NCI-H69 (cell line): Measurements from ENCODE around the gene GGN.
"Not testable (repeated sequence)": the region's sequence is repeated elsewhere in the genome, so short reads cannot be mapped to it uniquely, and the experiment has no call there.

Experiments
- DNase-seq: peaks from one replicate; lab custom pipeline; 2025; lab: John Stamatoyannopoulos, UW

Gene GGN, protein sequence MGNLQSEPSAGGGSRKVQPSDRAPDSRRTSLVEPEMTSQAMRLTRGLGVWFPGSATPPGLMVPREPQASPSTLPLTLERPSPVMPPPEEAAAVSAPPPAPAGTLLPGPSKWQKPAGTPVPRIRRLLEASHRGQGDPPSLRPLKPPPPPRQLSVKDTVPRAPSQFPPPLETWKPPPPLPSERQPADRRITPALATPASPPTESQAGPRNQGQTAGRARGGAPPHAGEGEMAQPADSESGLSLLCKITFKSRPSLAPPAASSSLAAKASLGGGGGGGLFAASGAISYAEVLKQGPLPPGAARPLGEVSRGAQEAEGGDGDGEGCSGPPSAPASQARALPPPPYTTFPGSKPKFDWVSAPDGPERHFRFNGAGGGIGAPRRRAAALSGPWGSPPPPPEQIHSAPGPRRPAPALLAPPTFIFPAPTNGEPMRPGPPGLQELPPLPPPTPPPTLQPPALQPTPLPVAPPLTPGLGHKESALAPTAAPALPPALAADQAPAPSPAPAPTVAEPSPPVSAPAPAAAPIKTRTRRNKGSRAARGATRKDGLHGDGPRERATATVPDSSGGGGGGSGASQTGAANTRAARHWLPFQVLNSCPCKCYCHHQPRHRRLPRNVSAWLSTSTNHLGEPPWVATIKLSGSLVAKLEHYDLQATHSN

DNA sequence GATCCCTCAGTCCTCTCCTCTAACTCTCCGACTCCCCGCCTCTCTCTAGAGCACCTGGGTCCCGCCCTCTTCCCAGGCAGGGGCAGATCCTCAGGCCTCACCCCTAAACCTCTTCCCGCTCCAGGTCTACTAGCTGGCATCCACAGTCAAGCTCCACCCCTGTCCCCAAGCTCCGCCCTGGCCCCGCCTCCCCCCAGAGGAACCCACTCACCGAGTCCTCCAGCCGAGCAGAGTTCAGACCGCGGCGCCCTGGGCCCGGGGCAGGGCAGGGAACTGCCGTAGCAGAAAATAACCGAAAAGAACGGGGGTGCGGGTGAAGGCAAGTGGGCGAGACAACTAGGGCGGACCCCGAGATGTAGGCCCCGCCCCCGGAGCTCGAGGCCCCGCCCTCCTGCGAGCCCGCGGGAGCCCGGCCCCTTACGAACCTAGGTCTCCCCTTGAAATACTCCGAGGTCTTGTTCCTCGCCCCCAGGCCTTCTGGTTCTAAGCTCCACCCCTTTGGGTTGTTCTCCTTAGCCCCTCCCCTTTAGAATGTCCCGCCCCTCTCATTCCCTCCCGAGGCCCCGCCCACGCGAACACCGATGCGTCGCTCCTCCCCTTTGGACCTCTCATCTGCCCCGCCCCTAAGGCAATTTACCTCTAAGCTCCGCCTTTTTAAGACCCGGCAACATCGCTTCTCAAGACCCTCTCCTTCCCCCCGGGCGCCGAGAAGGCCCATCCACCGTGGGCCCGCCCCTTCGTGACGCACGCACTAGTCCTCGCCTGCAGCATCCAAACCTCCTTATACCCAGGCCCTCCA lies at the start of gene GGN:
GGN (minus strand) TSS at position 485 of the 799 bp plus-strand sequence. CDS start 773 bp downstream, outside the sequence.
- peak; percentile 94 for DNase-seq

DNA sequence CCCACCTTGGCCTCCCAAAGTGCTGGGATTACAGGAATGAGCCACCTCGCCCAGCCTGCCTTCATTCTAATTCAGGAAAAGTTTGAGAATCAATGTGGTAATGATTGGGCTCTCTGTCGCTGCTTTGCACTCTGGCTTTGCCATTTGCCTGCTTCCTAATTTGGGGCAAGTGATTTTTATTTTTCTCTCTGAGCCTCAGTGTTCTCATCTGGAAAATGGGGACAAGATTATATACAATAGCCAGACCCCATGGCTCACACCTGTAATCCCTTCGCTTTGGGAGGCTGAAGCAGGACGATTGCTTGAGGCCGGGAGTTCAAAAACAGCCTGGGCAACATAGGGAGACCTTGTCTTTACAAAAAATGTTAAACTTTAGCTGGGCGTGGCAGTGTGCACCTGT lies 49.5 kb upstream of the GGN start:
- no peak for DNase-seq

DNA sequence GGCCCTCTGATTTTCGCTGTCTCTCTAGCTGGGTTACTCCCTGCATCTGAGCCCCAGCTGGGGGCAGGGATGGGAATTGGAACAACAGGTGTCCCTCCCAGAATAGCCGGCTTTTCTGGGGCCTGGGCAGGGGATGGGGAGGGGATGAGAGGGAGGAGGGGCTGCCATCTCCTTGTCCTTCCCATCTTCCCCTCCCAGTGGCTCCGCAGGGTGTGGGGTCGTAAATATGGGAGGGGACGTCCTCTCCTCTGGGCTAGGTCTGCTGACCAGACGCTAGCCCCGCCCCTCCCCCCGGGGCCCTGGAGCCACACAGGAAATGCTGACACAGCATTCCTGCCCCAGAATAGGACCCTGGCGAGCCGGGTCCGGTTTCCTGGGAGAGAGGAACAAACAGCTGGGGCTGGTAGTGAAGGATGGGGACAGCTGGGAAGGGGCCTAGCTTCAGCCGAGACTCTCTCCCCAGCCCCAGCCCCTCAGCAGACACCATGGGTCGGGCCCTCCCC lies 46.8 kb upstream of the GGN start:
- DNase-seq = peak; percentile 14

DNA sequence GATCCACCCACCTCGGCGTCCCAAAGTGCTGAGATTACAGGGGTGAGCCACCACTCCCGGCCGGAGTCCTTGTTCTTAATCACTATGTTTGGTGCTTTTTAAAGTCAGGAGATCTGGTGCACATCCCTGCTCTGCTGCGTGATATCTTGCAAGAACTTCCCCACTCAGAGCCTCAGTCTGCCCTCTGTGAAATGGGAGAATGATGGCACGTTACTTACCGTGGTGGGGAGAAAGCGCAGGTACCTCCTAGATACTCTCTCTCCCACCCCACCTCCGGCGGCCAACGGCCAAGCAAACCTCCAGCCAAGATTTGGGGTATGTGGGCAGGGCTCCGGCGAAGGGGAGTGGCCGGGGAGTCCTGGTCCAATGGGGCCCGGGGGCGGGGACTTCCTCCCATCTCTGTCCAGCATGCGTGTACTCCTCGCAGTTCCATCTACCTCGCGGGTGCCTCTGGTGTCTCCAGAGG lies 45.5 kb upstream of the GGN start, which contains the start of gene RYR1:
RYR1 (plus strand) TSS at position 424 of the 466 bp plus-strand sequence. CDS start 139 bp downstream, outside the sequence.
- no peak for DNase-seq

DNA sequence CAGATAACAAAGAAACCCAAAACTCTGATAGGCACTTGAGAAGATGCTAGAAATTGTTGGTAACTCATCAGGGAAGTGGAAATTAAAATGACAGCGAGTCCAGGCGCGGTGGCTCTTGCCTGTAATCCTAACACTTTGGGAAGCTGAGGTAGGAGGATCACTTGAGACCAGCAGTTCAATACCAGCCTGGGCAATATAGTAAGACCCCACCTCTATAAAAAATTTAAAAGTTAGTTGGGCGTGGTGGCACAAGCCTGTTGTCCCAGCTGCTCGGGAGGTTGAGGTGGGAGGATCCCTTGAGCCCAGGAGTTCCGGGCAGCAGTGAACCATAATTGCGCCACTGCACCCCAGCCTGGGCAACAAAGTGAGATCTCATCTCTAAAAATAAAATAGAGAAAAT lies 43.1 kb upstream of the GGN start:
- DNase-seq = no peak

DNA sequence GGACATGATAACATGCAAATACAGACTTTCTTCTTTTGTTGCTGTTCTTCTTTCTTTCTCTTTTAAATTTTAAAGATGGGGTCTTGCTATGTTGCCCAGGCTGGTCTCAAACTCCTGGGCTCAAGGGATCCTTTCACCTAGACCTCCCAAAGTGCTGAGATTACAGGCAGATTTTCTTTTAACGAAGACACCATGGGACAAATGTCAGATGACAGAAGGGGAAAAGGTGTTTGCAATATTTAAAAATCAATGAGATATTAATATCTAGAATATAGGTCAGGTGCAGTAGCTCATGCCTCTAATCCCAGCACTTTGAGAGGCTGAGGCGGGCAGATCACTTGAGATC lies 42.0 kb upstream of the GGN start:
- DNase-seq = no peak

DNA sequence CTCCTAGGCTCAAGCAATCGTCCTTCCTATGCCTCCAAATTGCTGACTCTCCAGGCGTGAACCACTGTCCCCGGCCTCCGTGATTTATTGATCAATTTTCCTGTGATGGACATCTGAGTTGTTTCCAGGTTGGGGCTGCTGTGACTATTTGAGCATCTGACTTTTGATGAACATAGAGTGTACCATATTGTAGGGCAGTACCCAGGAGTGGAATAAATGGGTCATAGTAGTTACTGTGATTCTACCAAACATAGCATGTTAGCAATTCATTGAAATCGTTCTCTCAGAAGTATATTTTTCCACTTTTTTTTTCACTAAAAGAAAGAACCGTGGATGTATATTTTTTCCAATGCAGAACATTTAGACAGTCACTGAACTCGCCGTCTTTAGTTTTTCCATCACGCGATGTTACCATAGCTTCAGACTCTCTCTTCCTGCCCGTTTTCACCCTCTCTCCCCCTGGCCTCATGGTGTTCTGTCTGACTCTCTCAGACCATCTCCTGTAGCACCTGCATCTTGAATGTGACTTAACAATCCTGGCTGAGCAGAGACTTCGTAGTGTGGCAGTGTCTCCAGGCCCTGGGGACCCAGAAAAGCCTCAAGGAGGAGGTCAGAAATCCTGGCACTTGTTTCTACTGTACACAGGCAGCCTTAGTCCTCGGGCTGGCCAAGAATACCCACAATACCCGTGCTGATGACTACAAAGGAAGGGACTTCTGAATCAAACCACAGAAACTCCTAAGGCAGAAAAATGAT lies 41.4 kb upstream of the GGN start:
- no peak for DNase-seq

DNA sequence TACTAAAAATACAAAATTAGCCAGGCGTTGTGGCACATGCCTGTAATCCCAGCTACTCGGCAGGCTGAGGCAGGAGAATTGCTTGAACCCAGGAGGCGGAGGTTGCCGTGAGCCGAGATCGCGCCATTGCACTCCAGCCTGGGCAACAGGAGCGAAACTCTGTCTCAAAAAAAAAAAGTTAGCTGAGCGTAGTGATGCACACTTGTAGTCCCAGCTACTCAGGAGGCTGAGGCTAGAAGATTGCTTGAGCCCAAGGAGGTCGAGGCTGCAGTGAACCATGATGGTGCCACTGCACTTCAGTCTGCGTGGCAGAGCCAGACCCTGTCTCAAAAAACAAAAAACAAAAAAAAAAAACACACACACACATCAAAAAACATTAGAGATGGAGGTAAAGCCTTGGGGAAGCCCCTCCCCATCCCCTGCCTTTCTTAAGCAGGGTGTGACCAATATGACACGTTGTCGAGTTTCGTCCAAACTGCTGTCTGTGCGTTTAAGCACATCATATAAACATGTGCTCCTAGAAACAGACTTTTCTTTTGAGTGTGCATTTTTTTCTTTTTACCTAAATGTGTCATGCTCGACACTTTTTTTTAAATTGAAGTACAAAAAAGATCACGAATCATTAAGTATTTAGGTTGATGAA lies 39.3 kb upstream of the GGN start:
- not testable (repeated sequence) for DNase-seq

DNA sequence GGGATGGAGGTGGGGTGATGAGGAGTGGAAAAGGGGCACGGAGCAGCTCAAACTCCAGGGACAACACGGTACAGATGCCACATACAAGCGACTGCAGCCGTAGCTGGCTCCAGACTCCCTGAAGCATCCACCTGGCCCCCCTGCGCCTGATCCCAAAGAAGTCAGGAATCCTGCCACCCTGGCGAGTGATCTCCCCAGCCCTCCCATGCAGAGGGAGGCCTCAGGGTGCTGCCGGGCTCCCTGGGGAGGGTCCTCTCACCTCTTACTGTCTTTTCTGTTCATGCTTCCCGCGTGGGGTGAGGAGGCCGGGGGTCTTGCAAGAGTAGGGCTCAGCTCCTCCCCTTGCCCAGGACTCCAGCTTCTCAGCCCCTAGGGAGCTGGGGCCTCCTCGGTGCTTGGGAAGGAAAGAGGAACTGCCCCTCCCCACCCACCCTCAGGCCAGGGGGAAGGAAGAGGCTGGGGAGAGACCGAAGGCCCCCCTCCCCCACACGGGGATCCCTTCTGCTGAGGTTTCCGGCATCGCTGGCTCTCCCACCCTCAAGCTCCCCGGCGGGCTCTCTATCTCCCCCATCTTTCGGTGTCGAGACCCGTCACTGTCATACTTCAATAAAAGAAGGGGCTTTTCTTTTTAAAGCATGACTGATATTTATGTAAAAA lies 38.1 kb upstream of the GGN start, which contains the start of gene RASGRP4:
RASGRP4 (minus strand) TSS at position 410 of the 657 bp plus-strand sequence; CDS start at position 282, 128 bp downstream.
- DNase-seq = no peak

DNA sequence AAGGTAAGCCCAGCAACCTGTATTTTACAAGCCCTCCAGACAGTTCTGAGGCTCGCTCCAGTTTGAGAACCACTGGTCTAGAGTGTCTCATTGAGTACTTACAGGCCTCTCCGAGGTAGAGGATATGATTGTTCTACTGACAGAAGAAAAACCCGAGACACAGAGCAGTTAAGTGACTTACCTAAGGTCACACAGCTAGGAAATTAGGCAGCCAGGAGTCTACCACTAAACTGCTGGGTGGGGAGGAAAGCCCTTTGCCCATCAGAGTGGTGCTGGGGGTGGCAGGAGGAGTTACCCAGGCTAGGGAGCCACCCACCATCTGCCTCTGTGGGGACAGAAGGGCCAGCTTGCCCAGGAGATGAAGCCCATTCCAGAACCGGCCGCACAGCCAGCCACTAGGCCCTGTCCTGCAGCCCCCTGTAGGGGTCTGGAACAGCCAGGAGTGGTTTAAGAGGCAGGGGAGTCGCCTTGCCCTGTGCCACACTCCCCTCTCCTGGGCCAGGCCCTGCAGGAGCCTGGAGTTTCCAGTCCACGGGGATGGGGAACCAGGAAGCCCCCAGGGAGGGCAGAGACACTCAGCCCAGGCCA lies 37.5 kb upstream of the GGN start:
- DNase-seq = no peak

DNA sequence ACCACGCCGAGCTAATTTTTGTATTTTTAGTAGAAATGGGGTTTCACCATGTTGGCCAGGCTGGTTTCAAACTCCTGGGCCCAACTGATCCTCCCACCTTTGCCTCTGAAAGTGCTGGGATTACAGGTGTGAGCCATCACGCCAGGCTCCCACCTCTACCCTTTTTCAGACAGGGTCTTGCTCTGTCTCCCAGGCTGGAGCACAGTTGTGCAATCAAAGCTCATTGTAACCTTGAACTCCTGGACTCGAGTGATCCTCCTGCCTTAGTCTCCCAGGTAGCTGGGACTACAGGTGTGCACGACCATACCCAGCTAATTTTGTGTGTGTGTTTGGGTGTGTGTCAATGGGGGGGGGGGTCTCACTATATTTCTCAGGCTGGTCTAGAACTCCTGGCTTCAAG lies 36.4 kb upstream of the GGN start:
- no peak for DNase-seq

DNA sequence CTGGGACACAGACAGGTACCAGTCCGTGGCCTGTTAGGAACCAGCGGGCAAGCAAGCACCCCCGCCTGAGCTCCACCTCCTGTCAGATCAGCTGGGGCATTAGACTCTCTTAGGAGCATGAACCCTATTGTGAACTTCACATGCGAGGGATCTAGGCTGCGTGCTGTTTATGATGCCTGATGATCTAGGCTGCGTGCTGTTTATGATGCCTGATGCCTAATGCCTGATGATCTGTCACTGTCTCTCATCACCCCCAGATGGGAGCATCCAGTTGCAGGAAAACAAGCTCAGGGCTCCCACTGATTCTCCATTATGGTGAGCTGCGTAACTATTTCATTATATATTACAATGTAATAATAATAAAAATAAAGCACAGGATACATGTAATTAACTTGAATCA lies 34.6 kb upstream of the GGN start:
- DNase-seq = no peak

DNA sequence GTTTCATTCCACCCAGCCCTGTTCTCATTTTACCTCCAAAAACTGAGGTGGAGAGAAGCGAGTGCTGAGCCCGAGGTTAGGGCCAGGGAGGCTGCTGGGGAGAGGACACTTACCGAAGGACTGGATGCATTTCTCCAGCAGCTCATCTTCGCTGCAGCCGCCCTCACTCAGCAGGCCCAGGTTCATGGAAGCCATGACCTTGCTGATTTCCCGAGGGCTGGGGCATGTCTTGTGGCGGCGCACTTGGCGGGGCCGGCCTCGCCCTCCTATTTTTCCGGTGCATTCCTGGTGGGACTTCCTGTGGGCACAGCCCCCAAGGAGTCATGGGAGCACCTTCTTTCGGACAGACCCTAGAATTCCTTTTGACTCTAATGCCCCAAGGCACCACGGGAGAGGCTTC lies 34.0 kb upstream of the GGN start:
- no peak for DNase-seq

DNA sequence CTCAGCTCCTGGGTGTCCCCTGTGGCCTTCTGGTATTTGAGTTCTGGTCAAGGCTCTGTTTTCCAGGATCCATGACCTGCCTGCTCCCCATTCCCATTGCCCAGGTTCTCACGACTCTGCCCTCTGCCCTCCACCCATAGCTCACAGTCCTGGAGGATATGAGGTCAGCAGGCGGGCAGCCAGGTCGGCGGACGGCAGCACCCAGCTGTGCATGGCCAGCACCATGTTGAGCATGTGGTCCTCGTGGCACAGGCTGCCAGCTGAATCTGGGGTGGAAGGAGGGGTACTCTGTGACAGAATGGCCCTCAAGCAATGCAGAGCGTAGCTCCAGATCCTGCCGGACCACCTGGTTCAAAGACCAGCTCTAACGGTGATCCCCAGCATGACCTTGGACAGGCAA lies 33.1 kb upstream of the GGN start:
- no peak for DNase-seq

DNA sequence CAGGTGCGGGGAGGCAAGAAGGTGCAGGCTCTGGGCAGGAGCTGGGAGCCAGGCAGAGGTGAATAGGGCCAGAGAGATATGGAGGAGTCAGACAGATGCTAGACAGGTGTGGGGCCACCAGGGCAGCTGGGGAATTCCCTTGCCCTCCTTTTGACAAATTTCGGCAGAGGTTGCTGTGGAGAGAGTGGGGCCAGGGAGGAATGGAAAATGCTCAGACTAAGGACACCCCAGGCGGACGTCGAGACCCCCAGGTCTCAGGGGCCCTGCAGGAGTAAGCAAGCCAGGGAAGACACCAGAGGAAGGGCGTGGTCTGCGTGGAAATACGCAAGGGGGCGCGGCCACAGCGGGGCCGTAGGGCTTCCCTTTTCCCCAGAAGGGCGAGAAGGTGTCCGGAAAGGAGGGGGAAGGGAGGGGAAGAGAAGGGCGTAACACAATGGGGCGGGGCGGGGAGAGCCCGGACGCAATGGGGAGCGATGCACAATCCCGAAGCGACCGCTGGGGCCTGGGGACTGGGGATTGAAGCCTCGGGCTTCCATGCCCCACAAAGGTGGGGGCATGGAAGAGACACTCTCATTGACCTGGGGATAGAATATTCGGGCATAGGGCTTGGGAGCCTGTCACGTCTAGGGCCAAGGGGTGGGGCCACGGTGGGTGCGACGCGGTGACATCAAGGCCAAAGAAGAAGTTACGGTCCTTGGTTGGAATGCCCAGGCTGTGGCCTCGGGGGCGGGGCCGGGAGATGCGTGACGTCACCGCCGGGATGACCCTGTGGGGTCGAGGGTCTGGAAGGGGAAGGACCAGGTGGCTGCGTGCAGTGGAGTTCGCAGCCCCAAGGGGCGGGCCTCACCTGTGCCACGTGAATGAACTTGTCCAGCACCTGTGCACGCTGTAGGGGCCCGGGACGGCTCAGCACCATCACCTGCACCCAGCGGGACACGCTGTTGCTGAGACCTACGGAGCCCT lies 30.0 kb upstream of the GGN start:
- DNase-seq = peak; percentile 75

DNA sequence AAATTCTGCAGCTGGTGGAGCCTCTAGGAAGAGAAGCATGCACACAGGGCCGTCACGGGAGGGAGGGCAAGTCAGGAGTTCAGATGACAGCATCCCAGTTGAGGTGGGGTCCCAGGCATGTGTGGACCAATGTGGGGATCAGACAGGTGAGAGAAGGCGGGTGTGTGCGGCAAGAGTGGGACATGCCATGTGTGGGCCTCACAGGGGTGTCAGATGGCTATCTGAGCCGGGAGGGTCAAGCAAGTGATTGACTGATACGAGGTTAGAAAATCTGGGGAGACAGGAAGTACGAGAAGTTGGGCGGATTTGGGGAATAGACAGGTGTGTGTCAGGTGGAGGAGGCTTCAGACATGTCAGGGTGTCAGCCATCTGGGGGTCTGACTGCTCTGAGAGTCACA lies 29.3 kb upstream of the GGN start:
- DNase-seq = no peak

DNA sequence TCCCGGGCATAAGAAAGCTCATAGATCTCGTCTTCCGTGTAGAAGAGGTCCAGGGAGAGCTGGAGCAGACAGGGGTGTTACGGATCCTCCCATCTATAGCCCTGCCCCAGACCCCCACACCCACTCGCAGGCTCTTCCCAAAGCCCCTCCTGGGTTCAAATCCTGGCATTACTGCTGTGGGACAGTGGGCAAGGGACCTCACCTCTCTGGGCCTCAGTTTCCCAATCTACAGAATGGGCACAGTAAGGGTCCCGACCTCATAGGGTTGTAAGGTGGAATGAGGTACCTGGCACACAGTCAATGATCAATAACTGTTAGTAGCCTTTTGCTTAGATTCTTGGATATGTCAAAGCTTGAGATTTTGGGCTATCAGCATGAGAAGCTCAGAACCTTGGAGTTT lies 25.6 kb upstream of the GGN start:
- no peak for DNase-seq

DNA sequence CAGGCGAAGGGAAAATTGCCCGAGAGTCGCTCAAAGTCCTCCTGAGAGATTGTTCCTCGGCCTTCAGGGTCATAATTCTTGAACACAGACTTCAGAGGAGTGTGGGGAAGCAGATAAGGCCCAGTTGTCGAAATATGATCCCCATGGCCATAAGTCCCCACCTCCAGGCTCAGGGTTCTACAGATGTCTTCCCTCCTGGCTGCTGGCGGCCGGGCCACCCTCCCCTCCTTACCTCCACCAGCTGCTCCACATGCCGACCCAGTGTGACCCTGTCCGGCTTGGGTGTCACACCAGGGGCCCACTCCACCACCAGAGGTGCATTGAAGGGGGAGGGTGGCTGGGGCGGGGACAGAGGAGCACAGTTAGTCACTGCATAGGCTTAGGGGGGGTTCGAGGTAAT lies 25.1 kb upstream of the GGN start:
- DNase-seq = no peak

DNA sequence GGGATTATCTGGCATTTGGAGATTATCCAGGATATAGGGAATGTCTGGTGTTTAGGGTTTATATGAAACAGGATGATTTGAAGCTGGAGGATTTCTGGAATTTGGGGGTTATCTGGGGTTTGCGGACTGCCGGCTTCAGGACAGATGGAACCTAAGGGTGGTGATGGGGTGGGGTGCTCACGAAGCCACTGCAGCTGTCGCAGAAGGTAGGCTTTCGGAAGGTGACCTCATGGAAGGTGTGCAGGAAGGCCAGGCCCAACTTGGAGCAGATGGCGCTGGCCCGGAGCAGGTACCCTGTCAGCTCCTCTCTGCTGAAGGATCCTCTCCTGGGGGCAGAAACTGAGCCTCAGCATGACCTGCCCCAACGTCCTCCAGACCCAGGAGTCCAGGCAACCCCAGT lies 24.7 kb upstream of the GGN start:
- DNase-seq = no peak
